H1 (cell line): ENCODE measurements around the gene SH2D7. TPM values are rescaled to one million over a fixed set of nuclear protein-coding genes. Genes with fewer than 3 reads are reported as not detected.

ENCODE experiments used
- TAF7 ChIP-seq: optimal IDR thresholded peaks from 2 replicates; pipeline ENCODE3; 2011; ENCODE audit warnings: low read depth, mild to moderate bottlenecking, inconsistent platforms, low read length, moderate library complexity, borderline replicate concordance
- polyA plus RNA-seq, 7 experiments: library from polyadenylated mRNA; depleted of rRNA in 3 of 7; stranded (reverse) in 5 of 7; unstranded in 2 of 7; fragments of >200 nt in 5 of 7; fragments of 200-250 nt in 2 of 7; gene quantifications; 1 replicate in 5 of 7; 2 replicates in 1 of 7; 4 replicates in 1 of 7; pipeline versions ENCODE4 v1.2.1 to v1.2.3, GENCODE V29; 2011 to 2013; ENCODE audit warnings: missing spikeins in 2 of 7, mixed read lengths in 2 of 7
- total RNA-seq: library from RNA; stranded (reverse); fragmentation: NEBNext Ultra II Directional; extraction: Animal tissue kit (Norgen Biotek cat#: 25700); gene quantifications from 2 replicates; pipeline ENCODE4 v1.2.1, GENCODE V29; 2021

Gene SH2D7
- total and polyA plus RNA-seq, 2 of the 8 experiments (the other 6 are each of a cell fraction or from before 2014, with no cell fraction given): not detected

DNA sequence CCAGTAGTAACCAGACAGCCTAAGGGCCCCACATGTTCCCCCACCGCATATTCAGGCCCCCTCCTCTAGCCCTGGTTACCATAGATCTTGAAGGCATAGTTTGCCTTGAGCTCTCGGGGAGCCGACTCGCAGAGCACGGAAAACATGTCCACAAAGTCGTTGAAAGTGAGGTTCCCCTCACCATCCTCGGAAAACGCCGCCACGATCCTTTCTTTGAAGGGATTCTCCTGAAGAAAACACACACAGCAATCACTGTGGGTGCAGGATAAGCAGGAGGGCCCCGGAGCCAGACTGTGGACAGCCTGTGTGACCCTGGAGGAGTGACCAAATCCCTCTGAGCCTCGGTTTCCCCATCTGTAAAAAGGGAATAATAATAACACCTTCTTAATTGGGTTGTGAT, 16.8 kb downstream of the SH2D7 start (continued):
- no peak for TF ChIP-seq TAF7
- TF ChIP-seq, all 59 proteins: peak for 0
